Chondrocyte (in vitro differentiated cells): ENCODE data around the gene USH2A. TPM values are rescaled to one million over a fixed set of nuclear protein-coding genes. Genes with fewer than 3 reads are reported as not detected.
A peak's percentile ranks its signal among the peaks of the same experiment; 100 is the strongest.

Experiments used
- DNase-seq: peaks from one replicate; pipeline ENCODE4 v3.0.0; 2021; ENCODE audit warnings: mixed read lengths, low spot score
- H3K27ac Mint-ChIP-seq: one replicate; pipeline ENCODE4 v1.8.0; 2021; ENCODE audit warnings: mild to moderate bottlenecking, moderate library complexity, mixed read lengths; ENCODE audit not compliant: unreplicated experiment
- H3K27me3 Mint-ChIP-seq: 2 replicates; pipeline ENCODE4 v1.8.0; 2021; ENCODE audit warnings: low read depth, mixed read lengths
- H3K36me3 Mint-ChIP-seq: 2 replicates; pipeline ENCODE4 v1.8.0; 2021; ENCODE audit warnings: low read depth, mixed read lengths
- H3K4me1 Mint-ChIP-seq: 2 replicates; pipeline ENCODE4 v1.8.0; 2021; ENCODE audit warnings: low read depth, mild to moderate bottlenecking, mixed read lengths
- H3K4me3 Mint-ChIP-seq: one replicate; pipeline ENCODE4 v1.8.0; 2021; ENCODE audit warnings: mild to moderate bottlenecking, moderate library complexity, mixed read lengths; ENCODE audit not compliant: unreplicated experiment
- H3K9me3 Mint-ChIP-seq: 2 replicates; pipeline ENCODE4 v1.8.0; 2021; ENCODE audit warnings: low read depth, mixed read lengths
- total RNA-seq: library from RNA; stranded (reverse); gene quantifications from 3 replicates; pipeline ENCODE4 v1.2.1, GENCODE V29; 2021
- TF ChIP-seq, protein P1 (sequence below): fragments of 200-600 bp; sonication (generic); IDR thresholded peaks from 2 replicates; pipeline ENCODE4 v1.5.0; 2021; ENCODE audit warnings: antibody characterized with exemption, mild to moderate bottlenecking, moderate library complexity

The USH2A gene
- total RNA-seq, 1 donor from 2014 or later, result not detected

DNA sequence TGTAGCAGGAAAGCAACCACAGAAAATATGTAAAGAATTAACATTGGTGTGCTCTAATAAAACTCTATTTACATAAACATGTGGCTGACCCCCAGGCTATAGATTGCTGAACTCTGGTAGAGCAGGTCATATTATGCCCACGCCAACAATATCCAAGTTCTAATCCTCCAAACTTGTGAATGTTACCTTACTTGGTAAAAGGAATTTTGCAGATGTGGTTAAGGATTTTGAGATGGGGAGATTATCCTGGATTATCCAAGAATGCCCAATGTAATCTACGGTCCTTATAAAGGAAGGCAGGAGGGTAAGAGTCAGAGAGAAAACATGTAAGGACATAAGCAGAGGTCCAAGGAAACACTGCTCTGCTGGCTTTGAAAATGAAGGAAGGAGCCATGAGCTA lies 201.0 kb downstream of the USH2A start:
- H3K27me3 Mint-ChIP-seq, result peaks cover 31% of the 10 kb centered on the region
- peaks cover 2% of the 10 kb centered on the region for H3K9me3 Mint-ChIP-seq
- H3K27ac Mint-ChIP-seq, result no peak overlapping the region
- TF ChIP-seq, protein P1, sequence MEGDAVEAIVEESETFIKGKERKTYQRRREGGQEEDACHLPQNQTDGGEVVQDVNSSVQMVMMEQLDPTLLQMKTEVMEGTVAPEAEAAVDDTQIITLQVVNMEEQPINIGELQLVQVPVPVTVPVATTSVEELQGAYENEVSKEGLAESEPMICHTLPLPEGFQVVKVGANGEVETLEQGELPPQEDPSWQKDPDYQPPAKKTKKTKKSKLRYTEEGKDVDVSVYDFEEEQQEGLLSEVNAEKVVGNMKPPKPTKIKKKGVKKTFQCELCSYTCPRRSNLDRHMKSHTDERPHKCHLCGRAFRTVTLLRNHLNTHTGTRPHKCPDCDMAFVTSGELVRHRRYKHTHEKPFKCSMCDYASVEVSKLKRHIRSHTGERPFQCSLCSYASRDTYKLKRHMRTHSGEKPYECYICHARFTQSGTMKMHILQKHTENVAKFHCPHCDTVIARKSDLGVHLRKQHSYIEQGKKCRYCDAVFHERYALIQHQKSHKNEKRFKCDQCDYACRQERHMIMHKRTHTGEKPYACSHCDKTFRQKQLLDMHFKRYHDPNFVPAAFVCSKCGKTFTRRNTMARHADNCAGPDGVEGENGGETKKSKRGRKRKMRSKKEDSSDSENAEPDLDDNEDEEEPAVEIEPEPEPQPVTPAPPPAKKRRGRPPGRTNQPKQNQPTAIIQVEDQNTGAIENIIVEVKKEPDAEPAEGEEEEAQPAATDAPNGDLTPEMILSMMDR, result no peak
- H3K36me3 Mint-ChIP-seq, result no peaks in the 10 kb centered on the region
- H3K4me1 Mint-ChIP-seq, result peaks cover 5% of the 10 kb centered on the region
- no peak overlapping the region for H3K4me3 Mint-ChIP-seq
- DNase-seq, result no peak

DNA sequence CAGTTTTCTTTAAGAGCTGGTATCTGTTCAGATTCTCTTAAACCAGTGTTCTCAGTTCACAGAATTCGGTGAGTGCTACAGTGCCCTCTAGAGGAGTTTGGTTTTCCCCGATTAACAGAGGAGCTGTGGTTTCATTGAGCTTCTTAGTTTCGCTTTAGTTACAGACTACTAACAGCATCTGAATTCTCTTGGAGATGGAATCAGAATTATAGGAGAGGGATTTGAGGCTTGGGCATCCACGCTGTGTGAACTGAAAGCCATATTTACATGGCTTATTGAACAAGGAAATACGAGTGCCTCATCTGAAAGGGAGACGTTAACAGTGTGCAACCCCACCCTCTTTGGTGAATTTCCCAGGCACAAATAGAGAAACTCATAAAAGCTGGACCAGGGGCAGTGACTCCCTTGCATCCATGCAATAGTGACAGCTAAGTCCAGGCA lies 202.0 kb downstream of the USH2A start:
- TF ChIP-seq, protein P1, result peak; percentile 92
- peaks cover 31% of the 10 kb centered on the region for H3K27me3 Mint-ChIP-seq
- no peak overlapping the region for H3K27ac Mint-ChIP-seq
- DNase-seq, result no peak
- H3K4me1 Mint-ChIP-seq, result peaks cover 5% of the 10 kb centered on the region
- H3K9me3 Mint-ChIP-seq, result peaks cover 2% of the 10 kb centered on the region
- H3K4me3 Mint-ChIP-seq, result peak overlapping the region; percentile 57
- H3K36me3 Mint-ChIP-seq, result no peaks in the 10 kb centered on the region

DNA sequence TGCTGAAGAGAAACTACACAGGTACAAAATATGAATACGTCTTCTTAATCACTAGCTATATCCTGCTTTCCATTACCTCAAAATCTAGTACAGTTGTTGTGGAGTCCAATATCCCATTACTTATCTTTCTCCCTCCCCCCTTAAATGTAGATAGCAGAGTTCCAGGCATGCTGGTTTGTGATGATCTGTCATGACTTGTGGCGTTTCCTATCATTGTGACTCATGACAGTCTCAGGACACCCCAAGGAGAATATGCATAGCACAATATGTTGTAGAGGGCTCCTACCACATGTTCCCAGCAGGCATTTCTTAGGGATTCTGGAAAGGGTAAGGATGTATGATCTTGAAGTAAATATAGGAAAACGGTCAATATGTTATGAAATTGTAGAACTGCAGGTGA lies 206.9 kb downstream of the USH2A start:
- no peak overlapping the region for H3K4me3 Mint-ChIP-seq
- TF ChIP-seq, protein P1, result no peak
- no peak overlapping the region for H3K27ac Mint-ChIP-seq
- no peaks in the 10 kb centered on the region for H3K9me3 Mint-ChIP-seq
- no peak for DNase-seq
- peaks cover 29% of the 10 kb centered on the region for H3K27me3 Mint-ChIP-seq
- peaks cover 2% of the 10 kb centered on the region for H3K4me1 Mint-ChIP-seq
- no peaks in the 10 kb centered on the region for H3K36me3 Mint-ChIP-seq

DNA sequence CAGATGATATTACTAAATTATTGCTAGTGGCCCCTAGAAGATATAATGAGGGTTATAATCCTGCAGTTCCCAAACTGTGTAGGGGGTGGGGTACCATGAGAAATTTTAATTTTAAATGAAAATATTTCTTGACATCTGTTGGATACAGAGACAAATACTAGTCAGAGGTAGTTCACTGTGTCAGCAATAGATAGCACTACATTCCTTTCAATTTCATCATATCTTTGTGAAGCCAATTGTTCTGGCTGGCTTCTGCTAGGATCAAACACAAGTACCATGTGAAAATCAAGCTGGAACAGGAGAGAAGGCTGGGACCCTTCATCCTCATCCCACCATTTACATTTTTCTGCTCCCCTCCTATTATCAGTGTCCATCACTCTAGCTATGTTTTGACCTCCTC lies 208.1 kb downstream of the USH2A start:
- H3K9me3 Mint-ChIP-seq, result no peaks in the 10 kb centered on the region
- H3K27ac Mint-ChIP-seq, result no peak overlapping the region
- no peaks in the 10 kb centered on the region for H3K4me1 Mint-ChIP-seq
- no peaks in the 10 kb centered on the region for H3K36me3 Mint-ChIP-seq
- no peak overlapping the region for H3K4me3 Mint-ChIP-seq
- peaks cover 24% of the 10 kb centered on the region for H3K27me3 Mint-ChIP-seq
- DNase-seq, result no peak
- TF ChIP-seq, protein P1, result no peak

DNA sequence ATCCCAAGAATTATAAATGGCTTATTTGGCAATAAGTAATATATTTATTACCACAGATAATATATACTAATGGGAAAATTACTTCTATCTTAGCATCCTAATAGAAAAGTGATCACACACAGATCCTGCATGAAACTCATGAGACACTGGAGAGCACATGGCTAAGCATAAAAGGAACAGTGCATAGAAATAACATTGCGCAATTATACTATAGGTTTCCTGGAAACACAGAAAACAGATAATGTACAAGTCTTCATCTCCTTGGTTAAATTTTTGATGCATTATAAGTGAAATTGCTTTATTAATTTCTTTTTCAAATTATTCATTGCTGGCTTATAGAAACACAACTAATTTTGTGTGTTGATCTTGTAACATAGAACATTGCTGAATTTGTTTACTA lies 210.4 kb downstream of the USH2A start:
- Mint-ChIP-seq H3K4me1 (no peaks in the 10 kb centered on the region), H3K9me3 (no peaks in the 10 kb centered on the region), H3K36me3 (no peaks in the 10 kb centered on the region), H3K4me3 (no peak overlapping the region), H3K27me3 (peaks cover 15% of the 10 kb centered on the region), H3K27ac (no peak overlapping the region)
- no peak for DNase-seq
- TF ChIP-seq, protein P1, result no peak
